ENCODE measurements around the gene MLXIPL. TPM values are rescaled to one million over a fixed set of nuclear protein-coding genes. Genes with fewer than 3 reads are reported as not detected.
"Not testable (repeated sequence)": the region's sequence is repeated elsewhere in the genome, so short reads cannot be mapped to it uniquely, and the experiment has no call there.

Gene MLXIPL
- polyA plus RNA-seq, 3 donors: 0.15 to 0.24 TPM; not detected in 1

- Histone ChIP-seq H3K4me3 (replicated peaks in 1 of 3; ENCODE audit: low read depth in 2 of 3, low read length in 3 of 3) (peak overlapping the region; percentile 57 to 99 (median 73)), H3K27ac (ENCODE audit: low read depth in 1 of 2, low read length in 2 of 2) (peak overlapping the region; percentile 74 to 93), H3K4me2 (replicated peaks; ENCODE audit: extremely low read depth, low read length, poor library complexity, severe bottlenecking) (peak overlapping the region; percentile 100), H2AFZ (ENCODE audit: insufficient read depth, low read depth, low read length, poor library complexity, severe bottlenecking) (peak overlapping the region; percentile 67), H3K9me3 (replicated peaks in 1 of 2; ENCODE audit: control insufficient read depth in 1 of 2, insufficient read depth in 1 of 2, low read length in 2 of 2) (no peaks in the 10 kb centered on the region), H3K79me2 (ENCODE audit: insufficient read depth, low read length) (peaks cover 54% of the 10 kb centered on the region), H4K20me1 (ENCODE audit: insufficient read depth, low read length) (peaks cover 50% of the 10 kb centered on the region), H3K9ac (ENCODE audit: insufficient read depth, low read length, poor library complexity, severe bottlenecking) (peak overlapping the region; percentile 98), H3K4me1 (ENCODE audit: control insufficient read depth in 1 of 2, insufficient read depth in 2 of 2, low read length in 2 of 2) (peaks cover 21 to 23% of the 10 kb centered on the region in 2 donors), H3K36me3 (replicated peaks in 1 of 2; ENCODE audit: control insufficient read depth in 1 of 2, insufficient read depth in 2 of 2, low read length in 2 of 2) (peaks cover 11 to 39% of the 10 kb centered on the region in 2 donors), H3K27me3 (ENCODE audit: control insufficient read depth in 2 of 2, insufficient read depth in 2 of 2, low read length in 2 of 2) (no peaks in the 10 kb centered on the region)
- peaks cover 21 to 41% of the 10 kb centered on the region in 2 donors for H3K36me3 Mint-ChIP-seq
- peaks cover 34% of the 10 kb centered on the region for H3K4me1 Mint-ChIP-seq
- peak overlapping the region; percentile 86 to 93 for H3K4me3 Mint-ChIP-seq
- H3K9me3 Mint-ChIP-seq: peaks cover 0 to 2% (median 0%) of the 10 kb centered on the region in 7 donors
- WGBS (ENCODE audit: insufficient coverage): 20% methylated on average over 21 of the region's 28 CpGs
- intact Hi-C loops (cut with micrococcal nuclease): loop anchor here (2.0 to 10.0 kb wide), 4 partner anchors 22 to 48 kb away; partner anchors contain the start of genes BAZ1B (in 1 of the 2) and TBL2 (in 1 of the 2)
- no peak for TF ChIP-seq CTCF (IDR thresholded peaks at IDR 0.05)
- H3K27ac Mint-ChIP-seq: peak overlapping the region; percentile 89 to 95 (median 92)
- peaks cover 1 to 7% (median 5%) of the 10 kb centered on the region in 3 donors for H3K27me3 Mint-ChIP-seq (ENCODE audit: low read depth in 3 of 3)
- no peak for DNase-seq
These were observed 67.9 kb downstream of the MLXIPL start for GRCh38 chr7:73556208-73557107.

DNA sequence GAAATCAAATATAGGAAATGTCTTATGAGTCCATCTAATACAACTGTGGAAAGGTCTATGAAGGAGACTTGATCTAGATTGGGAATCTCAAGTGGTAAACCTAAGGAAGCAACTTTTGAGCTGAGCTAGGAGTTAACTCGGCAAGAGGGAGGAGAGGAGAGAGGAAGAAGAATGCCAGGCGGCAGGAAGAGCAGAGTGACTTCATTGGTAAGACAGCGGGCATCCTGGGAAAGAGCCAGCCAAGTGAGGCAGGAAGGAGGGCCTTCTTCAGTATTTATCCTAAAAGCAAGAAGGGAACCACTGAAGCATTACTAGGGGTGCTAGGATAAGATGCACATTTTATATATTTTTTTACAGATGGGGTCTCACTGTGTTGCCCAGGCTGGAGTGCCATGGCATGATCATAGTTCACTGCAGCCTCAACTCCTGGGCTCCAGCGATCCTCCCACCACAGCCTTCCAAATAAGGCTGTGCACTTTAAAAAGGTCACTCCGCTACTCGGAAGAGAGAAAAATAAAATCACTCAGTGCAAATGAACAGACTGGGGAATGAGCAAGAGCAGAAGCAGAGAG lies 68.8 kb downstream of the MLXIPL start:
- TF ChIP-seq CTCF (IDR thresholded peaks at IDR 0.05): no peak
- peak overlapping the region; percentile 46 to 93 (median 89) for H3K27ac Mint-ChIP-seq
- Histone ChIP-seq H3K27ac (ENCODE audit: low read depth in 1 of 2, low read length in 2 of 2) (peak overlapping the region in 1 of 2 donors; percentile 93), H3K27me3 (ENCODE audit: control insufficient read depth in 2 of 2, insufficient read depth in 2 of 2, low read length in 2 of 2) (no peaks in the 10 kb centered on the region), H3K4me2 (replicated peaks; ENCODE audit: extremely low read depth, low read length, poor library complexity, severe bottlenecking) (peak overlapping the region; percentile 100), H3K4me3 (replicated peaks in 1 of 3; ENCODE audit: low read depth in 2 of 3, low read length in 3 of 3) (peak overlapping the region in 1 of 3 experiments; percentile 99), H3K9ac (ENCODE audit: insufficient read depth, low read length, poor library complexity, severe bottlenecking) (no peak overlapping the region), H4K20me1 (ENCODE audit: insufficient read depth, low read length) (peaks cover 59% of the 10 kb centered on the region), H2AFZ (ENCODE audit: insufficient read depth, low read depth, low read length, poor library complexity, severe bottlenecking) (no peak overlapping the region), H3K9me3 (replicated peaks in 1 of 2; ENCODE audit: control insufficient read depth in 1 of 2, insufficient read depth in 1 of 2, low read length in 2 of 2) (no peaks in the 10 kb centered on the region), H3K36me3 (replicated peaks in 1 of 2; ENCODE audit: control insufficient read depth in 1 of 2, insufficient read depth in 2 of 2, low read length in 2 of 2) (peaks cover 17 to 48% of the 10 kb centered on the region in 2 donors), H3K79me2 (ENCODE audit: insufficient read depth, low read length) (peaks cover 62% of the 10 kb centered on the region), H3K4me1 (ENCODE audit: control insufficient read depth in 1 of 2, insufficient read depth in 2 of 2, low read length in 2 of 2) (peaks cover 21 to 23% of the 10 kb centered on the region in 2 donors)
- 90% methylated on average over 3 of the region's 6 CpGs for WGBS (ENCODE audit: insufficient coverage)
- intact Hi-C loops (cut with micrococcal nuclease): loop anchor here (5.0 to 10.0 kb wide), 2 partner anchors 33 to 49 kb away; partner anchors contain the start of gene BAZ1B (in 1 of the 2)
- peaks cover 28 to 49% of the 10 kb centered on the region in 2 donors for H3K36me3 Mint-ChIP-seq
- H3K4me3 Mint-ChIP-seq: peak overlapping the region; percentile 86 to 93
- peaks cover 33% of the 10 kb centered on the region for H3K4me1 Mint-ChIP-seq
- DNase-seq: no peak
- peaks cover 0 to 2% (median 0%) of the 10 kb centered on the region in 7 donors for H3K9me3 Mint-ChIP-seq
- peaks cover 1 to 4% (median 2%) of the 10 kb centered on the region in 3 donors for H3K27me3 Mint-ChIP-seq (ENCODE audit: low read depth in 3 of 3)

DNA sequence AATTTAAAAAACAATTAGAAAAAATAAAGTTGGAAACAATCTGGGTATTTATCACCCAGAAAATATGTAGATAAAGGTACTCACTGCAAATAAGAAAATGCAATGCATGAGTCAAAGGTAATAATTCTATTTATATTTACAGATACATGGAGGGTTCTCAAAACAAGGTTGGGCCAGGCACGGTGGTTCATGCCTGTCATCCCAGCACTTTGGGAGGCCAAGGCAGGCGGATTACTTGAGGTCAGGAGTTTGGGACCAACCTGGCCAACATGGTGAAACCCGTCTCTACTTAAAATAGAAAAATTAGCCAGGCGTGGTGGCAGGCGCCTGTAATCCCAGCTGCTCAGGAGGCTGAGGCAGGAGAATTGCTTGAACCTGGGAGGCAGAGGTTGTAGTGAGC lies 74.2 kb downstream of the MLXIPL start:
- DNase-seq; H3K9me3 ChIP-seq (replicated peaks in 1 of 2; ENCODE audit: control insufficient read depth in 1 of 2, insufficient read depth in 1 of 2, low read length in 2 of 2); H3K27ac ChIP-seq (ENCODE audit: low read depth in 1 of 2, low read length in 2 of 2); H3K4me2 ChIP-seq (replicated peaks; ENCODE audit: extremely low read depth, low read length, poor library complexity, severe bottlenecking); H2AFZ ChIP-seq (ENCODE audit: insufficient read depth, low read depth, low read length, poor library complexity, severe bottlenecking); H3K9ac ChIP-seq (ENCODE audit: insufficient read depth, low read length, poor library complexity, severe bottlenecking); H3K4me3 Mint-ChIP-seq; H3K4me3 ChIP-seq (replicated peaks in 1 of 3; ENCODE audit: low read depth in 2 of 3, low read length in 3 of 3); H3K9me3 Mint-ChIP-seq; H3K27me3 Mint-ChIP-seq (ENCODE audit: low read depth in 3 of 3); H3K27me3 ChIP-seq (ENCODE audit: control insufficient read depth in 2 of 2, insufficient read depth in 2 of 2, low read length in 2 of 2); H3K4me1 ChIP-seq (ENCODE audit: control insufficient read depth in 1 of 2, insufficient read depth in 2 of 2, low read length in 2 of 2): not testable (repeated sequence)
- Mint-ChIP-seq H3K27ac (peak overlapping the region in 1 of 7 donors; percentile 35), H3K4me1 (peaks cover 10% of the 10 kb centered on the region), H3K36me3 (peaks cover 53 to 92% of the 10 kb centered on the region in 2 donors)
- peaks cover 97% of the 10 kb centered on the region for H3K79me2 ChIP-seq (ENCODE audit: insufficient read depth, low read length)
- 93% methylated on average over 3 of the region's 5 CpGs for WGBS (ENCODE audit: insufficient coverage)
- peaks cover 92% of the 10 kb centered on the region for H4K20me1 ChIP-seq (ENCODE audit: insufficient read depth, low read length)
- intact Hi-C loops (cut with micrococcal nuclease): loop anchor here in 1 of 2 donors (10.0 kb wide), 1 partner anchor 55 kb away; no protein-coding TSS in a partner anchor
- peaks cover 34 to 92% of the 10 kb centered on the region in 2 donors for H3K36me3 ChIP-seq (replicated peaks in 1 of 2; ENCODE audit: control insufficient read depth in 1 of 2, insufficient read depth in 2 of 2, low read length in 2 of 2)

Measured in CD14-positive monocyte (primary cell).